GM12873 (cell line): ENCODE data around the gene MAST1.

ENCODE experiments used
- CTCF ChIP-seq: IDR thresholded peaks from 2 replicates; pipeline ENCODE4 v1.5.1; 2012; ENCODE audit warnings: low read depth, mild to moderate bottlenecking, moderate library complexity, low read length, control low read depth; ENCODE audit not compliant: insufficient read depth; ENCODE audit errors: missing control alignments

The MAST1 gene

GRCh38 chr19:12866416-12867119 lies 28.3 kb downstream of the MAST1 start:
- TF ChIP-seq CTCF, result no peak

- peak; percentile 5 for TF ChIP-seq CTCF
Observed at GRCh38 chr19:12867120-12868099, 29.1 kb downstream of the MAST1 start.

- TF ChIP-seq CTCF, result no peak
Observed at GRCh38 chr19:12868540-12869112, 30.3 kb downstream of the MAST1 start.

GRCh38 chr19:12871681-12872080 lies 33.4 kb downstream of the MAST1 start:
- TF ChIP-seq CTCF, result no peak

- TF ChIP-seq CTCF, result no peak
Observed at GRCh38 chr19:12872255-12872654, 33.9 kb downstream of the MAST1 start.

GRCh38 chr19:12872941-12873890 lies 34.9 kb downstream of the MAST1 start:
- TF ChIP-seq CTCF, result no peak
